ENCODE results near the gene TOX3.

The TOX3 gene

GRCh38 chr16:52433643-52434042, 113.3 kb downstream of the TOX3 start:
- Histone ChIP-seq H3K27ac (ENCODE audit: low read depth, low read length) (no peak overlapping the region), H3K27me3 (ENCODE audit: control insufficient read depth, insufficient read depth, low read length) (no peaks in the 10 kb centered on the region), H3K4me1 (ENCODE audit: control insufficient read depth, insufficient read depth, low read length) (peaks cover 20% of the 10 kb centered on the region), H3K4me3 (ENCODE audit: low read depth, low read length) (no peak overlapping the region), H3K36me3 (ENCODE audit: control insufficient read depth, insufficient read depth, low read length) (peaks cover 10% of the 10 kb centered on the region), H3K9me3 (ENCODE audit: control insufficient read depth, insufficient read depth, low read length) (no peaks in the 10 kb centered on the region), H3K9ac (ENCODE audit: low read depth, low read length) (no peak overlapping the region)

DNA sequence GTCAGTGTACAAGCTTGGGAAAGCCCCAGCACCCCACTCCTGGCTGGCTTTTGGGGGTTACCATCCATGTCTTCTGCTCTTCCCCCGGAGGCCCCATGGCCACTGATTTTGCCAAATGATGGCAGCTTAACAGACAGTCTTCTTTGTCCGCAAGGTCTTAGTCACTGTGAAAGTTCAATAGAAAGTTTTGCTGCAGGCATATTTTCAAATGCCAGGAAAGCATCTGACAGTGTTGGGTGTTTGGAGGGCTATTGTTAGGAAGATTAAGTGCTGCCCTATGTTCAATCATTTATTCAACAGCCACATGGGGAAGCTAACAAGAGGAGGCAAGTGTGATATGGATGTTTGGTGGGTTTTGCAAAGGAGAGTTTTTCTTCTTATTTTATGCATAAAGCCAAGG, 122.4 kb downstream of the TOX3 start:
- Histone ChIP-seq H3K36me3 (ENCODE audit: control insufficient read depth, insufficient read depth, low read length) (no peaks in the 10 kb centered on the region), H3K27ac (ENCODE audit: low read depth, low read length) (no peak overlapping the region), H3K4me3 (ENCODE audit: low read depth, low read length) (no peak overlapping the region), H3K27me3 (ENCODE audit: control insufficient read depth, insufficient read depth, low read length) (no peaks in the 10 kb centered on the region), H3K9me3 (ENCODE audit: control insufficient read depth, insufficient read depth, low read length) (no peaks in the 10 kb centered on the region), H3K4me1 (ENCODE audit: control insufficient read depth, insufficient read depth, low read length) (no peaks in the 10 kb centered on the region), H3K9ac (ENCODE audit: low read depth, low read length) (no peak overlapping the region)

GRCh38 chr16:52422307-52422706, 124.6 kb downstream of the TOX3 start:
- no peak overlapping the region for H3K27ac ChIP-seq (ENCODE audit: low read depth, low read length)
- no peaks in the 10 kb centered on the region for H3K4me1 ChIP-seq (ENCODE audit: control insufficient read depth, insufficient read depth, low read length)
- H3K27me3 ChIP-seq (ENCODE audit: control insufficient read depth, insufficient read depth, low read length) = no peaks in the 10 kb centered on the region

GRCh38 chr16:52418201-52418600, 128.7 kb downstream of the TOX3 start:
- H3K27ac ChIP-seq (ENCODE audit: low read depth, low read length) = no peak overlapping the region
- no peak overlapping the region for H3K9ac ChIP-seq (ENCODE audit: low read depth, low read length)
- H3K27me3 ChIP-seq (ENCODE audit: control insufficient read depth, insufficient read depth, low read length) = no peaks in the 10 kb centered on the region
- no peaks in the 10 kb centered on the region for H3K36me3 ChIP-seq (ENCODE audit: control insufficient read depth, insufficient read depth, low read length)
- H3K4me1 ChIP-seq (ENCODE audit: control insufficient read depth, insufficient read depth, low read length) = no peaks in the 10 kb centered on the region
- H3K4me3 ChIP-seq (ENCODE audit: low read depth, low read length) = no peak overlapping the region
- peaks cover 7% of the 10 kb centered on the region; the same call in 1 of the 2 replicates for H3K9me3 ChIP-seq (ENCODE audit: control insufficient read depth, insufficient read depth, low read length)

More at GRCh38 chr16:52422307-52422706, 124.6 kb downstream of the TOX3 start:
- H3K9me3 ChIP-seq (ENCODE audit: control insufficient read depth, insufficient read depth, low read length) = no peaks in the 10 kb centered on the region
- H3K4me3 ChIP-seq (ENCODE audit: low read depth, low read length) = no peak overlapping the region
- no peaks in the 10 kb centered on the region for H3K36me3 ChIP-seq (ENCODE audit: control insufficient read depth, insufficient read depth, low read length)
- no peak overlapping the region for H3K9ac ChIP-seq (ENCODE audit: low read depth, low read length)

DNA sequence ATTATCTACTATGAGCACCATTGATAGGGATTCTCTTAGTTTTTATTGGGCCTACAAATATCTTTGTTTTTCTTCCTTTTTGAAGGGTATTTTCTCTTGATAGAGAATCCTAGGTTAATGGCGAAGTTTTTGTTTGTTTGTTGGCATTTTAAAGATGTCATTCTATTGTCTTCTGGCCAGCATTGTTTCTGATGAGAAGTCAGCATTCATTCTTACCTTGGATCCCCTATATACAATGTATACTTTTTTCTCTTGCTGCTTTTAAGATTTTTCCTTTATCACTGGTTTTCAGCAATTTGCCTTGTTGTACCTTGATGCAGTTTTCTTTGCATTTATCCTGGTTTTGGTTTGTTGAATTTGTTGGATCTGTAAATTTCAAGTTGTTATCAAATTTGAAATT, 130.1 kb downstream of the TOX3 start:
- no peaks in the 10 kb centered on the region for H3K36me3 ChIP-seq (ENCODE audit: control insufficient read depth, insufficient read depth, low read length)
- no peaks in the 10 kb centered on the region for H3K27me3 ChIP-seq (ENCODE audit: control insufficient read depth, insufficient read depth, low read length)
- H3K9me3 ChIP-seq (ENCODE audit: control insufficient read depth, insufficient read depth, low read length) = peaks cover 7% of the 10 kb centered on the region; the same call in 1 of the 2 replicates
- no peak overlapping the region for H3K27ac ChIP-seq (ENCODE audit: low read depth, low read length)
- no peak overlapping the region for H3K4me3 ChIP-seq (ENCODE audit: low read depth, low read length)
- no peak overlapping the region for H3K9ac ChIP-seq (ENCODE audit: low read depth, low read length)
- no peaks in the 10 kb centered on the region for H3K4me1 ChIP-seq (ENCODE audit: control insufficient read depth, insufficient read depth, low read length)

GRCh38 chr16:52411011-52411410, 135.9 kb downstream of the TOX3 start:
- Histone ChIP-seq H3K27ac (ENCODE audit: low read depth, low read length) (no peak overlapping the region), H3K36me3 (ENCODE audit: control insufficient read depth, insufficient read depth, low read length) (no peaks in the 10 kb centered on the region), H3K4me3 (ENCODE audit: low read depth, low read length) (no peak overlapping the region), H3K27me3 (ENCODE audit: control insufficient read depth, insufficient read depth, low read length) (no peaks in the 10 kb centered on the region), H3K9ac (ENCODE audit: low read depth, low read length) (no peak overlapping the region), H3K4me1 (ENCODE audit: control insufficient read depth, insufficient read depth, low read length) (no peaks in the 10 kb centered on the region), H3K9me3 (ENCODE audit: control insufficient read depth, insufficient read depth, low read length) (0 out of 2 replicates have a peak, but pooled peaks cover 1% of the 10 kb centered on the region)

GRCh38 chr16:52408191-52408845, 138.6 kb downstream of the TOX3 start:
- no peak overlapping the region for H3K27ac ChIP-seq (ENCODE audit: low read depth, low read length)
- H3K9me3 ChIP-seq (ENCODE audit: control insufficient read depth, insufficient read depth, low read length) = no peaks in the 10 kb centered on the region
- H3K4me3 ChIP-seq (ENCODE audit: low read depth, low read length) = no peak overlapping the region
- no peaks in the 10 kb centered on the region for H3K27me3 ChIP-seq (ENCODE audit: control insufficient read depth, insufficient read depth, low read length)
- H3K9ac ChIP-seq (ENCODE audit: low read depth, low read length) = no peak overlapping the region
- H3K36me3 ChIP-seq (ENCODE audit: control insufficient read depth, insufficient read depth, low read length) = no peaks in the 10 kb centered on the region
- no peaks in the 10 kb centered on the region for H3K4me1 ChIP-seq (ENCODE audit: control insufficient read depth, insufficient read depth, low read length)

DNA sequence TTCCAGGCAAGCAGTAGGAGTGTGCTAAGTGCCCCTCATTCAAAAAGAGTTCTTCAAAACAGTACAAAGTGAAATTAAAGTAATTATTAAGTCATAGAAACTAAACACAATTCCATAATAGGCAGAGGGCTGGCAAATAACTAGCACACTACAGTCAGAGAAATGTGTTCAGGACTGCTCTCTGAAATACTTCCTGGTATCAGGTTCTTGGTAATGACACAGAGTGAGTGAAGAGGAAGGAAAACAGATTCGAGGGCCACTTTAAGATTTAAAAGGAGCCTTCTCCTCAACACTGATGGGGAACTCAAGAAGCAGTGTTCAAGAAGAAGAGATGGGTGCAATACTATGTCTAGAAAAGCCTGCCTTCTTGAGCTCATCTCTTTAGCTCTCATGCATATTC, 139.2 kb downstream of the TOX3 start:
- Histone ChIP-seq H3K9ac (ENCODE audit: low read depth, low read length) (no peak overlapping the region), H3K4me1 (ENCODE audit: control insufficient read depth, insufficient read depth, low read length) (no peaks in the 10 kb centered on the region), H3K4me3 (ENCODE audit: low read depth, low read length) (no peak overlapping the region), H3K27ac (ENCODE audit: low read depth, low read length) (no peak overlapping the region), H3K36me3 (ENCODE audit: control insufficient read depth, insufficient read depth, low read length) (no peaks in the 10 kb centered on the region), H3K9me3 (ENCODE audit: control insufficient read depth, insufficient read depth, low read length) (no peaks in the 10 kb centered on the region), H3K27me3 (ENCODE audit: control insufficient read depth, insufficient read depth, low read length) (no peaks in the 10 kb centered on the region)

GRCh38 chr16:52405441-52405840, 141.5 kb downstream of the TOX3 start:
- no peak overlapping the region for H3K9ac ChIP-seq (ENCODE audit: low read depth, low read length)
- H3K4me1 ChIP-seq (ENCODE audit: control insufficient read depth, insufficient read depth, low read length) = no peaks in the 10 kb centered on the region
- no peak overlapping the region for H3K4me3 ChIP-seq (ENCODE audit: low read depth, low read length)
- no peak overlapping the region for H3K27ac ChIP-seq (ENCODE audit: low read depth, low read length)
- no peaks in the 10 kb centered on the region for H3K9me3 ChIP-seq (ENCODE audit: control insufficient read depth, insufficient read depth, low read length)
- no peaks in the 10 kb centered on the region for H3K36me3 ChIP-seq (ENCODE audit: control insufficient read depth, insufficient read depth, low read length)
- H3K27me3 ChIP-seq (ENCODE audit: control insufficient read depth, insufficient read depth, low read length) = no peaks in the 10 kb centered on the region

DNA sequence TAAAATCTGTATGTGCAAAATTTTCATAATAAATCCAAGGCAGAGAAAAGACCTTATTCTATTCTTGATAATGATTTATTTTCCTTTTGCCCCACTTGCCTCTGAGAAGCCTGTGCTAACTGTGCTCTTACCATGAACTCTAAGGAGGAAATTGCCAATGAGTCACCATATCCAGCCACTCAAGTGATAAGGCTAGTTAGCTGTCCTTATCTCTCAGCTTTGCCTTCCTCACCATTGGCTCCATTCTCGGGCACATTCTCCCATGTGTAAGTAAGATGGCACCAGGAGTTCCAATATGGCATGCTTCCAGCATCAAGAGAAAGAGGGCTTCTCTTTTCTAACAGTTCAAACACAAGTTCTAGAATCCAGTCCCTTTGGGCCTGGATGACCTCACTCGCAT, 142.4 kb downstream of the TOX3 start:
- no peaks in the 10 kb centered on the region for H3K9me3 ChIP-seq (ENCODE audit: control insufficient read depth, insufficient read depth, low read length)
- H3K4me1 ChIP-seq (ENCODE audit: control insufficient read depth, insufficient read depth, low read length) = 0 out of 2 replicates have a peak, but pooled peaks cover under 1% of the 10 kb centered on the region
- no peak overlapping the region for H3K4me3 ChIP-seq (ENCODE audit: low read depth, low read length)
- no peaks in the 10 kb centered on the region for H3K27me3 ChIP-seq (ENCODE audit: control insufficient read depth, insufficient read depth, low read length)
- H3K9ac ChIP-seq (ENCODE audit: low read depth, low read length) = no peak overlapping the region
- H3K27ac ChIP-seq (ENCODE audit: low read depth, low read length) = no peak overlapping the region
- H3K36me3 ChIP-seq (ENCODE audit: control insufficient read depth, insufficient read depth, low read length) = no peaks in the 10 kb centered on the region

- no peak overlapping the region for H3K4me3 ChIP-seq (ENCODE audit: low read depth, low read length)
- no peaks in the 10 kb centered on the region for H3K36me3 ChIP-seq (ENCODE audit: control insufficient read depth, insufficient read depth, low read length)
- no peaks in the 10 kb centered on the region for H3K9me3 ChIP-seq (ENCODE audit: control insufficient read depth, insufficient read depth, low read length)
- H3K9ac ChIP-seq (ENCODE audit: low read depth, low read length) = no peak overlapping the region
- peaks cover 8% of the 10 kb centered on the region for H3K4me1 ChIP-seq (ENCODE audit: control insufficient read depth, insufficient read depth, low read length)
- H3K27me3 ChIP-seq (ENCODE audit: control insufficient read depth, insufficient read depth, low read length) = no peaks in the 10 kb centered on the region
- no peak overlapping the region for H3K27ac ChIP-seq (ENCODE audit: low read depth, low read length)
Observed at GRCh38 chr16:52399116-52399515, 147.8 kb downstream of the TOX3 start.
